HepG2 (cell line): ENCODE data around the gene PLA2G4B. TPM values are rescaled to one million over a fixed set of nuclear protein-coding genes. Genes with fewer than 3 reads are reported as not detected.

Source experiments
- ATAC-seq: fragments of 200-7000 bp; cut with Tn5 transposase; 3 replicates; pipeline ENCODE4 v1.9.1; 2020; ENCODE audit warnings: mild to moderate bottlenecking, moderate library complexity
- BruUV-seq: library from RNA; stranded (reverse); fragments of 400-500 nt; replicated peaks from 2 replicates; lab custom pipeline; 2021; lab: Mats Ljungman, UMichigan
- CTCF ChIA-PET: fragments of 300-600 bp; formaldehyde crosslinking; extraction: SDS; loops from one replicate; lab custom pipeline; 2021; ENCODE audit warnings: low total read pairs, inconsistent platforms, low intra/inter-chr PET ratio; lab: Yijun Ruan, JAX
- POLR2A ChIA-PET: fragments of 350-600 bp; sonication (Branson Sonifier 250); formaldehyde crosslinking; loops from one replicate; lab custom pipeline; 2020; ENCODE audit warnings: antibody characterized with exemption, inconsistent platforms; lab: Yijun Ruan, JAX
- DNase-seq: peaks from one replicate; pipeline ENCODE4 v3.0.0-alpha.2; 2015; ENCODE audit warnings: low spot score
- FAIRE-seq: peaks from 3 replicates; lab custom pipeline; 2011; peaks lifted over from hg19 to GRCh38; lab: Jason Lieb, UNC
- H2AFZ ChIP-seq: one replicate; pipeline ENCODE4 v1.6.1; 2011; ENCODE audit warnings: low read length, inconsistent platforms
- H3K27ac ChIP-seq: fragments of 300-600 bp; 3 replicates; pipeline ENCODE4 v1.8.0; 2011; ENCODE audit warnings: mixed run types, mild to moderate bottlenecking, mixed read lengths, low read length, inconsistent platforms; ENCODE audit not compliant: insufficient read depth; ENCODE audit errors: extremely low read length
- H3K27me3 ChIP-seq, 2 experiments: fragments of 200-600 bp in 1 of 2; 2 replicates in 1 of 2; 3 replicates in 1 of 2; pipeline versions ENCODE4 v1.6.0 to v1.8.0; 2011; ENCODE audit warnings: low read length in 2 of 2, mild to moderate bottlenecking in 2 of 2, moderate library complexity in 2 of 2, inconsistent platforms in 1 of 2; ENCODE audit not compliant: insufficient read depth in 2 of 2, control insufficient read depth in 1 of 2
- H3K36me3 ChIP-seq, 2 experiments: fragments of 200-600 bp in 1 of 2; replicated peaks in 1 of 2; 2 replicates in 1 of 2; 3 replicates in 1 of 2; pipeline versions ENCODE4 v1.5.1 to v1.8.0; 2011; ENCODE audit warnings: low read length in 2 of 2, inconsistent platforms in 1 of 2; ENCODE audit not compliant: insufficient read depth in 2 of 2, control insufficient read depth in 1 of 2
- H3K4me1 ChIP-seq: 2 replicates; pipeline ENCODE4 v1.5.1; 2012; ENCODE audit warnings: low read length, inconsistent platforms; ENCODE audit not compliant: insufficient read depth
- H3K4me2 ChIP-seq: 2 replicates; pipeline ENCODE4 v1.6.0; 2011; ENCODE audit warnings: low read depth, low read length, inconsistent platforms
- H3K4me3 ChIP-seq, 3 experiments: fragments of 200-600 bp in 1 of 3; sonication (generic), shearing (Covaris generic) in 1 of 3; replicated peaks in 1 of 3; 2 replicates each; pipeline ENCODE4 v1.5.1; 2011 to 2016; ENCODE audit warnings: low read length in 3 of 3, inconsistent platforms in 2 of 3, low read depth in 2 of 3, mild to moderate bottlenecking in 2 of 3, control low read depth in 1 of 3, mixed read lengths in 1 of 3; ENCODE audit not compliant: insufficient read depth in 1 of 3
- H3K79me2 ChIP-seq: one replicate; pipeline ENCODE4 v1.6.1; 2011; ENCODE audit warnings: low read length, inconsistent platforms; ENCODE audit not compliant: insufficient read depth
- H3K9ac ChIP-seq: 2 replicates; pipeline ENCODE4 v1.6.0; 2011; ENCODE audit warnings: mild to moderate bottlenecking, low read depth, low read length, inconsistent platforms; ENCODE audit not compliant: insufficient read depth
- H3K9me3 ChIP-seq: 2 replicates; pipeline ENCODE4 v1.5.1; 2012; ENCODE audit warnings: mild to moderate bottlenecking, low read length
- H4K20me1 ChIP-seq: 2 replicates; pipeline ENCODE4 v1.6.0; 2011; ENCODE audit warnings: inconsistent platforms, mild to moderate bottlenecking, low read length, moderate library complexity; ENCODE audit not compliant: insufficient read depth
- GFI1 ChIP-seq: sonication (generic); formaldehyde crosslinking; IDR thresholded peaks from 2 replicates; pipeline ENCODE4 v1.5.0; 2020; ENCODE audit warnings: missing genetic modification reagents, mild to moderate bottlenecking, borderline replicate concordance
- GTF3A ChIP-seq: sonication (generic); formaldehyde crosslinking; conservative IDR thresholded peaks from 2 replicates; pipeline ENCODE4 v1.4.0; 2020; ENCODE audit warnings: mild to moderate bottlenecking, missing genetic modification reagents
- IRX3 ChIP-seq: sonication (generic); formaldehyde crosslinking; IDR thresholded peaks from 2 replicates; pipeline ENCODE4 v1.8.1; 2023; ENCODE audit warnings: mild to moderate bottlenecking, low read depth, missing genetic modification reagents, borderline replicate concordance
- RARG ChIP-seq: sonication (generic); formaldehyde crosslinking; IDR thresholded peaks from 2 replicates; pipeline ENCODE4 v1.4.0; 2020; ENCODE audit warnings: low read depth, mild to moderate bottlenecking, missing genetic modification reagents
- ZNF569 ChIP-seq: sonication (generic); formaldehyde crosslinking; IDR thresholded peaks from 2 replicates; pipeline ENCODE4 v1.5.0; 2020; ENCODE audit warnings: mild to moderate bottlenecking, missing genetic modification reagents, moderate library complexity, borderline replicate concordance
- WGBS: methylation state at CpG from one replicate; pipeline ENCODE4 v1.1.6; 2017; ENCODE audit warnings: low lambda C conversion rate; 5-methylcytosine and 5-hydroxymethylcytosine counted together
- in situ Hi-C: cut with HindIII; loops from 2 replicates; pipeline ENCODE4 v1.10.0; 2017; ENCODE audit warnings: low pct_unique_long_range_greater_than_20kb; ENCODE audit not compliant: extremely low pct_ligation_motif_present
- intact Hi-C: fragments of 100-400 bp; cut with micrococcal nuclease; formaldehyde crosslinking; loops from one replicate; pipeline ENCODE4 v1.10.0; 2022; ENCODE audit not compliant: unreplicated experiment
- polyA plus RNA-seq, 8 experiments: library from polyadenylated mRNA; depleted of rRNA in 3 of 8; stranded (reverse) in 7 of 8; unstranded in 1 of 8; fragments of >200 nt; fragmentation: Illumina TruSeq in 4 of 8; extraction: Trizol in 4 of 8; gene quantifications; 2 replicates each; pipeline versions ENCODE4 v1.2.1 to v1.2.3, GENCODE V29; 2011 to 2016; ENCODE audit warnings: low read depth in 4 of 8, missing spikeins in 1 of 8, mixed read lengths in 1 of 8; ENCODE audit not compliant: insufficient read depth in 1 of 8
- total RNA-seq, 5 experiments: library from RNA; depleted of rRNA; stranded (reverse); fragments of >200 nt; fragmentation: Illumina TruSeq; extraction: Trizol; gene quantifications; 2 replicates each; pipeline ENCODE4 v1.2.3, GENCODE V29; 2016; ENCODE audit warnings: low read depth in 1 of 5

The PLA2G4B gene
- total and polyA plus RNA-seq, 2 of the 13 experiments (the other 11 are each of a cell fraction or from before 2014, with no cell fraction given): 5.1 to 8.0 TPM

GRCh38 chr15:41851755-41852370 is 13.2 kb downstream of the PLA2G4B start:
- BruUV-seq: no TSS peak
- no peak for FAIRE-seq
- H4K20me1 ChIP-seq: no peaks in the 10 kb centered on the region; the same call in 1 of the 2 replicates
- H2AFZ ChIP-seq: no peak overlapping the region
- no peaks in the 10 kb centered on the region for H3K79me2 ChIP-seq
- in situ Hi-C loops (no loop called here), intact Hi-C loops (no loop called here)
- H3K4me2 ChIP-seq: no peak overlapping the region
- CTCF ChIA-PET: no interaction called here
- H3K27ac ChIP-seq: no peak overlapping the region
- DNase-seq: no peak
- no peak overlapping the region for H3K9ac ChIP-seq
- TF ChIP-seq IRX3: no peak
- TF ChIP-seq GTF3A: peak; percentile 97
- TF ChIP-seq ZNF569 (CRISPR knock-in tag): no peak
- TF ChIP-seq, all 625 proteins: peak for 1
- 62% methylated on average over 3 of the region's 8 CpGs for WGBS
- no peak for ATAC-seq
- H3K36me3 ChIP-seq: 0 out of 5 replicates have a peak, but pooled peaks cover 0 to under 1% of the 10 kb centered on the region in 2 experiments
- H3K4me1 ChIP-seq: no peaks in the 10 kb centered on the region
- no peak overlapping the region for H3K4me3 ChIP-seq
- H3K9me3 ChIP-seq: no peaks in the 10 kb centered on the region
- H3K27me3 ChIP-seq: peaks cover 5 to 21% of the 10 kb centered on the region in 2 experiments; a peak in 4 of 5 replicates
- POLR2A ChIA-PET: interaction anchor here (1.5 kb wide), 1 partner anchor 13 kb away, joined by 3 read pairs; no protein-coding TSS in a partner anchor

- CTCF ChIA-PET: no interaction called here
- in situ Hi-C loops: no loop called here
Observed at GRCh38 chr15:41852736-41853590, 14.3 kb downstream of the PLA2G4B start.

More at GRCh38 chr15:41852736-41853590, 14.3 kb downstream of the PLA2G4B start:
- intact Hi-C loops: no loop called here
- TF ChIP-seq GFI1: no peak
- TF ChIP-seq RARG (CRISPR knock-in tag): no peak
- DNase-seq (no peak), ATAC-seq (peak; percentile 17), FAIRE-seq (no peak)
- BruUV-seq: no TSS peak
- Histone ChIP-seq H2AFZ (no peak overlapping the region), H3K4me3 (no peak overlapping the region), H3K36me3 (no peaks in the 10 kb centered on the region), H3K9me3 (no peaks in the 10 kb centered on the region), H3K79me2 (no peaks in the 10 kb centered on the region), H3K27ac (no peak overlapping the region), H3K4me2 (no peak overlapping the region), H3K4me1 (peaks cover 10% of the 10 kb centered on the region), H3K9ac (no peak overlapping the region), H4K20me1 (no peaks in the 10 kb centered on the region; the same call in 1 of the 2 replicates), H3K27me3 (peaks cover 5 to 25% of the 10 kb centered on the region in 2 experiments; a peak in 4 of 5 replicates)
- WGBS: 57% methylated on average over 9 of the region's 17 CpGs
- POLR2A ChIA-PET: no interaction called here
